ENCODE measurements around the gene SPDYE2. TPM values are rescaled to one million over a fixed set of nuclear protein-coding genes. Genes with fewer than 3 reads are reported as not detected.
"Not testable (repeated sequence)": the region's sequence is repeated elsewhere in the genome, so short reads cannot be mapped to it uniquely, and the experiment has no call there.

The SPDYE2 gene
- total RNA-seq, 2 experiments from 2014 or later: 0.23 TPM; not detected in 1

DNA sequence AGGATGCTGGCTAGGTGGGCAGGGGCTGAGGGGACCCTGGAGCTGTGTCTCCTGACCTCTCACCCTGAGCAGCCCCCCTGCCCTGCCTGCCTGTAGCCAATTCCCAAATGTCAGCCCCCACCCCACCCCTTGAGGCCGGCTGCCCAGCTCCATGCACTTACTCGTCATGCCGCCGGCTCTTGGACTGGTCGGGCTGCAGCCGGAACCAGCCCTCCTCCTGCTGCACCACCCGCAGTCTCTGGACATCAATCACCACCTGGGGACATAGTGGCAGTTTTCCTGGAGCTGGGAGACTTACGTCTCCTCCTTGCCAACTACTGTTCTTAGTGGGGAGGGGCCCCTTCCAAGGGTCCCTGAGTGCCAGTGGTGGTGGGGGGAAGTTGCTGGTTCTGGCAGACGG, 48.7 kb downstream of the SPDYE2 start:
- CTCF ChIA-PET, POLR2A ChIA-PET: not testable (repeated sequence)

DNA sequence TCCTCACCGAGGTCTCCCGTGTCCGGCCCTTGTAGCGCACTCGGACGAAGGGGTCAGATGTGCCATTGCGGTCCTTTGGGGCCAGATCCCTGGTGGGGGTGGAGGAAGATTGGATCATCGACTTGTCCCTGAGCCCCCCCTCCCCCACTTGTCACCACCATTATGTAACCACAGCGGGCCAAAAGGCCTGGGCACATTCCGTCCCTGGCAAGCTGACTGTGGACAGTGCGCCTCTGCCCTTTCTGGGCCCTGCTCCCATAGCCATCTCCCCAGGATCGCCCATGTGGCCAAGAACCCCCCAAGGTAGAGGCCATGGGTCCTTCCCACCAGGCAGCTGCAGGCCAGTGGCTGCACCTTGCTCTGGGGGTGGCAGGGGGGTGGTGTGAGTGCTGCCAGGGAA, 51.3 kb downstream of the SPDYE2 start:
- POLR2A ChIA-PET, CTCF ChIA-PET: not testable (repeated sequence)

DNA sequence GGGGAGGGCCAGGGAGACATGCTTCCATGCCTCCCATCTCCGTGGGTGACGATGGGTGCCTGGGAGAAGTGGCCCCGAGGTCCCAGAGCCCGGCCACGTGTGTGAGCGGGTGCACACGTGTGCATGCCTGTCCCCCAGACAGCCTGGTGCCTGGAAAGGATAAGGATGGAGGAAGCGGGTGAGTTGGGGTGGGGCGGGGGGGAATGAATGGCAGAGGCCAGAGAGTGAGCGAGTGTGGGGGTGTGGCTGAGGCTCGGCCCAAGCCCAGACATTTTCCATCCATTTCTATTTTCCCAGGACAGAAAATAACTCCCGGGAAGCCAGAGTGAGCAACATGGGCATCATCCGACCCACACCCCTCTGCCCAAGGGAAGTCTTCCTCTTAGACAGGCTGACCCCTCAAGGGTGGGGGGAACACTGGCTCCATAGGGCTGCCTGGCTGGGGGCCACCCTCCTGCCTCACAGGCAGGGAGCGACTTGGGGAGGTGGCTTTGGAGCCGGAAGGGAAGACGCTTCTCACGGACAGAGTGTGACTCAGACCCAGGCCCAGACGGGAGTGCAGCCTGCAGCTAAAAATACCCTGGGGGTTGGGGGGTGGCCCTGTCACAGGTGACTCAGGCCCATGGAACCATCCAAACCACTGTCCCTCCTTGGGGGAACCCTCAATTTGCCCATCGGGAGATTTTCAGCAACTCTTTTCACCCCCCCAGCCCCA, 53.6 kb downstream of the SPDYE2 start:
- POLR2A ChIA-PET, CTCF ChIA-PET: not testable (repeated sequence)

DNA sequence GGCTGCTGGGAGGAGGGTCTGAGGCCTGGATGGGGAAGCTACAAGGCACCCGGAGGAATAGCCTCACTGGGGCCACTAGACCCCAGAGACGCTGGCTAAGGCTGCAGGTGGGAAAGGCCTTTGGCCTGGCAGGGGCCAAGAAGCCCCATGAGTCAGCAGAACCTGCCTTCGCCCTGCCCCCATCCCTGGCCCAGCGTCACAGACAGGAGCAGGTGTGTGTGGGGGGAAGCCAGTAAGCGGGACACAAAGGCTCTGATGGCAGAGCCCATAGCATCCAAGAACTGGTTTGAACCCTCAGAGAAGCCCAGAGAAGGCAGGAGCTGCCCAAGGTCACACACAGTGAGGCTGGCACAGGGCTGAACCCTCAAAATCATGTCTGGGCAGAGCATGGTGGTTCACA, 55.8 kb downstream of the SPDYE2 start:
- POLR2A ChIA-PET, CTCF ChIA-PET: not testable (repeated sequence)

DNA sequence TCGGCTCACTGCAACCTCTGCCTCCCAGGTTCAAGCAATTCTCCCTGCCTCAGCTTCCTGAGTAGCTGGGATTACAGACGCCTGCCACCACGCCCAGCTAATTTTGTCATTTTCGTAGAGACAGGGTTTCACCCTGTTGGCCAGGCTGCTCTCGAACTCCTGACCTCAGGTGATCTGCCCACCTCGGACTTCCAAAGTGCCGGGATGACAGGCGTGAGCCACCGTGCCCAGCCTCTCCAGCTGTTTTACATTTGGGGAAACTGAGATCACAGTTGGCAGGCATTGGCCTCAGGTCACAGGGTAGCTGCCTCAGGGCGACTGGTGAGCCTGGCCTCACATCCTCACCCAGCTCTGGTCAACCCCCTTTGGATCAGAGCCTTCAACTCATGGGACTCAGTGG, 58.7 kb downstream of the SPDYE2 start:
- POLR2A ChIA-PET, CTCF ChIA-PET: not testable (repeated sequence)

DNA sequence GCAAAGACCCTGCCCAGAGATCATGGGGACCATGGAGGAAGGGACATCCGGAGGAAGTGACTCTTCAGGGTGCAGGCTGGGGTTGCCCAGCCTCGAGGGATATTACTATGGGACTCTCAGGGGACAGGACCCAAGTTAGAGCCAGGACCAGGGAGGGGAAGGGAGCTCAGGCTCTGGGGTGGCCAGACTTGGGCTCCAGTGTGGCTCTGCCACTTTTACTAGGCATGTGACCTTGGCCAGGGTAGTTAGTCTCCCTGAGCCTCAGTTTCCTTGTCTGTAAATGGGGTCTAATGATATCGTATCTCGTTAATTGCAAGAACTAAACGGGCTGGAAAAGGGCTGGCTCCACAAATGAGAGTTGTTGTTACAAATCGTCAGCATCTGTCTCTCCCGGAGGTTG, 59.4 kb downstream of the SPDYE2 start:
- POLR2A ChIA-PET, CTCF ChIA-PET: not testable (repeated sequence)

DNA sequence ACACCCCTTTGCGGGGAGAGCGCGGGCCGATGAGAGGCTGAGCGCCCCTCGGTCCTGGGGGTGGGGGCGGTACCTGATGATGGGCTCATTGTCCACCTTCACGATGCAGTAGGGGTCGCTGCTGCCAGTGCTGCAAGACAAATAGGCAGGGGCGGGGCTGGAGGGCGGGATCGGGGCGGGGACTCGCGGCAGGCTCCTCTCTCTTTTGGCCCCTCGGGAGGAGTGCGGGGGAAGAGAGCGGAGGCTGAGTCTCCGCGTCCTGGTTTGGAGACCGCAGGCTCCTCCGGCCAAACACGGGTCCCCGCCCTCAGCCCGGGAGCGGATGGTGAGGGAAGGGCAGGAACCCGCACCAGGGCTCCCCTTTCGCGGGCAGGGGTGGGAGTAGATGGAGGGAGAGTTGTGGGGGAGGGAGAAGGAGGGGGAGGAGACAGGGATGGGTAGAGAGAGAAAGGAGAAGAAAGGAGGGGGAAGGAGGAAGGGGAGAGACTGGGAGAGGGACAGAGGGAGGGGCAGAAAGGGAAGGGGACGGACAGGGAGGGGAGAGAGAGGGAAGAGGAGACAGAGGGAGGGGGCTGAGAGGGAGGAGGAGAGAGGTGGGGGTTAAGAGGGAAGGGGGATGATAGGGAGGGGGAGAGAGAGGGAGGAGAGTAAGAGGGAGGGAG, 60.1 kb downstream of the SPDYE2 start:
- POLR2A ChIA-PET, CTCF ChIA-PET: not testable (repeated sequence)

DNA sequence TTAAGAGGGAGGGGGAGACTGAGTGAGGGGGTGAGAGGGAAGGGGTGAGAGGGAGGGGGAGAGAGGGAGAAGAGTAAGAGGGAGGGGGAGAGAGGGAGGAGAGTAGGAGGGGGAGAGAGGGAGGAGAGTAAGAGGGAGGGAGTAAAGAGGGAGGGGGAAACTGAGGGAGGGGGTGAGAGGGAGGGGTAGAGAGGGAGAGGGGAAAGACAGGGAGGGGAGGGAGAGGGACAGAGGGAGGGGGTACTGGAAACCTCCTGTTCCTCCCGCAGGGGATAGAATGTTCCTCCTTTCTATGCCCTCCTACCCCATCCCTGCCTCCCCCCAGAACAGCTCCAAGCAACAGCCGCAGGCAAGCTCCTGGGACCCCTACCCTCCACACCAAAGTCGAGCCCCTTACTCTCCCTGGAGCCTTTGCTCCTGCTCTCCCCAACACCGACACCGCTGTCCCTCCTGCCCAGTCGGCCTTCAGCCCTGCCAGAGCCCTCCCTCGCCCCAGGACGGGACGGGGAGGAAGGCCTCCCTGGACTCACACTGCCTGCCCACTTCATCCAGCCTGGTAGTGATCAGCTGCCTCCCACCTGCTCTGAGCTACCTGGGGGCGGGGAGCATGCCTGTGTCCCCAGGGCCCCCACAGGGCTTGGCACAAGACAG, 60.8 kb downstream of the SPDYE2 start:
- CTCF ChIA-PET: not testable (repeated sequence)

More for the DNA sequence above, 60.8 kb downstream of the SPDYE2 start:
- POLR2A ChIA-PET: not testable (repeated sequence)

Other genes with a start within 250 kb of the SPDYE2 start
- not detected for gene SPDYE6, start 194.8 kb upstream of the SPDYE2 start, total RNA-seq
- gene PRKRIP1, start 154.9 kb upstream of the SPDYE2 start, total RNA-seq: 10 to 100 TPM; 23.8 to 25.5 TPM
- gene ORAI2, start 117.7 kb upstream of the SPDYE2 start, total RNA-seq: 10 to 100 TPM; 56.4 to 57.5 TPM
- 10 to 100 TPM; 10.8 to 10.9 TPM for gene ALKBH4, start 86.4 kb upstream of the SPDYE2 start, total RNA-seq
- 10 to 100 TPM; 25.1 to 25.9 TPM for gene LRWD1, start 86.2 kb upstream of the SPDYE2 start, total RNA-seq
- gene POLR2J, start 72.3 kb upstream of the SPDYE2 start, total RNA-seq: 10 to 100 TPM; 71.2 to 72.9 TPM
- gene RASA4B, start 33.4 kb upstream of the SPDYE2 start, total RNA-seq: 10 to 100 TPM; 23.7 to 23.9 TPM
- 1 to 10 TPM; 6.7 to 8.1 TPM for gene UPK3BL2, start 7.5 kb upstream of the SPDYE2 start, total RNA-seq
- 10 to 100 TPM; 27.2 to 29.1 TPM for gene POLR2J3, start 21.4 kb downstream of the SPDYE2 start, total RNA-seq
- gene RASA4, start 65.5 kb downstream of the SPDYE2 start, total RNA-seq: 10 to 100 TPM; 41.6 to 42.4 TPM
- 10 to 100 TPM; 13.2 to 20.8 TPM for gene UPK3BL1, start 91.6 kb downstream of the SPDYE2 start, total RNA-seq
- not detected for gene SPDYE2B, start 99.1 kb downstream of the SPDYE2 start, total RNA-seq
- gene POLR2J2, start 120.4 kb downstream of the SPDYE2 start, total RNA-seq: 1 to 10 TPM; 8.6 to 9.7 TPM
- 10 to 100 TPM in 1 of 2 experiments, 1 to 10 TPM in 1; 9.1 to 10.2 TPM for gene FAM185A, start 197.8 kb downstream of the SPDYE2 start, total RNA-seq